HG03521 (cell line): ENCODE data around the gene GPD1.

Experiments
- ATAC-seq: cut with Tn5 transposase; IDR thresholded peaks from one replicate; pipeline ENCODE4 v1.9.1; 2021; ENCODE audit warnings: mild to moderate bottlenecking, moderate library complexity; ENCODE audit not compliant: unreplicated experiment

Gene GPD1

GRCh38 chr12:50103767-50104321, at the start of gene GPD1:
TSS of gene GPD1 (plus strand) at chr12:50104008. CDS start at chr12:50104051, 43 bp downstream.
- ATAC-seq, result no peak

- ATAC-seq, result no peak
Observed at GRCh38 chr12:50055831-50056638, 47.8 kb upstream of the GPD1 start.

- no peak for ATAC-seq
Observed at GRCh38 chr12:50056639-50056976, 47.2 kb upstream of the GPD1 start.

GRCh38 chr12:50057000-50057841, 46.6 kb upstream of the GPD1 start, which contains the start of gene ASIC1:
TSS of gene ASIC1 (plus strand) at chr12:50057596. CDS start at chr12:50058767, 1,171 bp downstream.
- ATAC-seq, result no peak

GRCh38 chr12:50057896-50058670, 45.7 kb upstream of the GPD1 start:
- no peak for ATAC-seq

GRCh38 chr12:50058743-50059312, 45.0 kb upstream of the GPD1 start:
- no peak for ATAC-seq

GRCh38 chr12:50059440-50060119, 44.2 kb upstream of the GPD1 start:
- ATAC-seq, result no peak

GRCh38 chr12:50060120-50060468, 43.7 kb upstream of the GPD1 start:
- no peak for ATAC-seq

GRCh38 chr12:50061171-50061570, 42.6 kb upstream of the GPD1 start:
- ATAC-seq, result no peak

- ATAC-seq, result no peak
Observed at GRCh38 chr12:50061946-50062686, 41.7 kb upstream of the GPD1 start.

GRCh38 chr12:50062728-50063460, 40.9 kb upstream of the GPD1 start:
- ATAC-seq, result no peak

- no peak for ATAC-seq
Observed at GRCh38 chr12:50065726-50066310, 38.0 kb upstream of the GPD1 start.

- ATAC-seq, result no peak
Observed at GRCh38 chr12:50066402-50066801, 37.4 kb upstream of the GPD1 start.

- ATAC-seq, result no peak
Observed at GRCh38 chr12:50069069-50069468, 34.7 kb upstream of the GPD1 start.

- no peak for ATAC-seq
Observed at GRCh38 chr12:50069539-50069938, 34.3 kb upstream of the GPD1 start.

GRCh38 chr12:50070314-50071060, 33.3 kb upstream of the GPD1 start:
- ATAC-seq, result no peak

- ATAC-seq, result no peak
Observed at GRCh38 chr12:50072198-50072907, 31.5 kb upstream of the GPD1 start.
